DOHH2 (cell line): ENCODE measurements around the gene APOL2.

Experiments
- H3F3A ChIP-seq: fragments of 200-600 bp; sonication (generic), shearing (Covaris generic); 2 replicates; pipeline ENCODE4 v1.6.0; 2016; ENCODE audit warnings: antibody characterized with exemption, mild to moderate bottlenecking; ENCODE audit not compliant: control insufficient read depth, insufficient read depth
- H3K27ac ChIP-seq: fragments of 200-600 bp; sonication (generic); 2 replicates; pipeline ENCODE4 v1.5.1; 2014; ENCODE audit warnings: low read depth, mild to moderate bottlenecking, low read length, moderate library complexity
- H3K27me3 ChIP-seq: fragments of 200-600 bp; sonication (generic); 2 replicates; pipeline ENCODE4 v1.6.1; 2014; ENCODE audit warnings: mild to moderate bottlenecking, low read length, mixed read lengths; ENCODE audit not compliant: control insufficient read depth
- H3K36me3 ChIP-seq: fragments of 200-600 bp; sonication (generic); 2 replicates; pipeline ENCODE4 v1.6.1; 2014; ENCODE audit warnings: mild to moderate bottlenecking, low read length, moderate library complexity, mixed read lengths; ENCODE audit not compliant: control insufficient read depth
- H3K4me1 ChIP-seq: fragments of 200-600 bp; sonication (generic); 2 replicates; pipeline ENCODE4 v1.6.1; 2014; ENCODE audit warnings: mild to moderate bottlenecking, low read length, mixed read lengths; ENCODE audit not compliant: control insufficient read depth
- H3K4me2 ChIP-seq: fragments of 200-600 bp; sonication (generic); 2 replicates; pipeline ENCODE4 v1.6.0; 2014; ENCODE audit warnings: mild to moderate bottlenecking, low read length, moderate library complexity
- H3K4me3 ChIP-seq: fragments of 200-600 bp; sonication (generic); 2 replicates; pipeline ENCODE4 v1.5.1; 2014; ENCODE audit warnings: mild to moderate bottlenecking, low read length, mixed read lengths
- H3K79me2 ChIP-seq: fragments of 200-600 bp; sonication (generic); 2 replicates; pipeline ENCODE4 v1.6.1; 2014; ENCODE audit warnings: mild to moderate bottlenecking, low read length, mixed read lengths; ENCODE audit not compliant: control insufficient read depth
- H3K9me2 ChIP-seq: fragments of 200-600 bp; sonication (generic); replicated peaks from 2 replicates; pipeline ENCODE4 v1.6.1; 2014; ENCODE audit warnings: mild to moderate bottlenecking, low read length, mixed read lengths; ENCODE audit not compliant: control insufficient read depth
- H3K9me3 ChIP-seq: fragments of 200-600 bp; sonication (generic); 2 replicates; pipeline ENCODE4 v1.6.1; 2014; ENCODE audit warnings: antibody characterized with exemption, low read length, mixed read lengths; ENCODE audit not compliant: control insufficient read depth, insufficient read depth
- H4K20me1 ChIP-seq: fragments of 200-600 bp; sonication (generic); 2 replicates; pipeline ENCODE4 v1.6.0; 2014; ENCODE audit warnings: low read depth, mild to moderate bottlenecking, antibody characterized with exemption, low read length, moderate library complexity; ENCODE audit not compliant: control insufficient read depth, insufficient read depth
- EZH2phosphoT487 ChIP-seq: fragments of 200-600 bp; sonication (generic); IDR thresholded peaks from 2 replicates; pipeline ENCODE4 v1.6.1; 2017; ENCODE audit warnings: borderline replicate concordance, mild to moderate bottlenecking, antibody characterized with exemption, low read length, moderate library complexity, mixed read lengths
- TF ChIP-seq, protein P1 (sequence below): fragments of 200-600 bp; sonication (generic); IDR thresholded peaks from one replicate; pipeline ENCODE4 v1.5.1; 2014; ENCODE audit warnings: antibody characterized with exemption, mild to moderate bottlenecking, low read depth, low read length; ENCODE audit not compliant: poor library complexity, severe bottlenecking

Gene APOL2

GRCh38 chr22:36182056-36182455 lies 57.3 kb downstream of the APOL2 start:
- Histone ChIP-seq H3K27me3 (peaks cover 6% of the 10 kb centered on the region), H3K9me2 (no peaks in the 10 kb centered on the region), H3K4me2 (no peak overlapping the region), H3K4me1 (no peaks in the 10 kb centered on the region), H3K4me3 (no peak overlapping the region), H3F3A (no peaks in the 10 kb centered on the region), H3K27ac (no peak overlapping the region), H3K9me3 (no peaks in the 10 kb centered on the region), H3K36me3 (no peaks in the 10 kb centered on the region), H3K79me2 (no peaks in the 10 kb centered on the region), H4K20me1 (no peaks in the 10 kb centered on the region)
- TF ChIP-seq, protein P1, sequence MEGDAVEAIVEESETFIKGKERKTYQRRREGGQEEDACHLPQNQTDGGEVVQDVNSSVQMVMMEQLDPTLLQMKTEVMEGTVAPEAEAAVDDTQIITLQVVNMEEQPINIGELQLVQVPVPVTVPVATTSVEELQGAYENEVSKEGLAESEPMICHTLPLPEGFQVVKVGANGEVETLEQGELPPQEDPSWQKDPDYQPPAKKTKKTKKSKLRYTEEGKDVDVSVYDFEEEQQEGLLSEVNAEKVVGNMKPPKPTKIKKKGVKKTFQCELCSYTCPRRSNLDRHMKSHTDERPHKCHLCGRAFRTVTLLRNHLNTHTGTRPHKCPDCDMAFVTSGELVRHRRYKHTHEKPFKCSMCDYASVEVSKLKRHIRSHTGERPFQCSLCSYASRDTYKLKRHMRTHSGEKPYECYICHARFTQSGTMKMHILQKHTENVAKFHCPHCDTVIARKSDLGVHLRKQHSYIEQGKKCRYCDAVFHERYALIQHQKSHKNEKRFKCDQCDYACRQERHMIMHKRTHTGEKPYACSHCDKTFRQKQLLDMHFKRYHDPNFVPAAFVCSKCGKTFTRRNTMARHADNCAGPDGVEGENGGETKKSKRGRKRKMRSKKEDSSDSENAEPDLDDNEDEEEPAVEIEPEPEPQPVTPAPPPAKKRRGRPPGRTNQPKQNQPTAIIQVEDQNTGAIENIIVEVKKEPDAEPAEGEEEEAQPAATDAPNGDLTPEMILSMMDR = no peak
- no peak for TF ChIP-seq EZH2phosphoT487

- Histone ChIP-seq H3K36me3 (no peaks in the 10 kb centered on the region), H3K27ac (no peak overlapping the region), H3K27me3 (peaks cover 7% of the 10 kb centered on the region), H3K79me2 (no peaks in the 10 kb centered on the region), H3K9me3 (no peaks in the 10 kb centered on the region), H3K4me3 (no peak overlapping the region), H3F3A (no peaks in the 10 kb centered on the region), H4K20me1 (no peaks in the 10 kb centered on the region), H3K9me2 (no peaks in the 10 kb centered on the region), H3K4me2 (no peak overlapping the region), H3K4me1 (no peaks in the 10 kb centered on the region)
- TF ChIP-seq, protein P1 = no peak
- no peak for TF ChIP-seq EZH2phosphoT487
Measured at GRCh38 chr22:36180928-36181327, 58.4 kb downstream of the APOL2 start.

DNA sequence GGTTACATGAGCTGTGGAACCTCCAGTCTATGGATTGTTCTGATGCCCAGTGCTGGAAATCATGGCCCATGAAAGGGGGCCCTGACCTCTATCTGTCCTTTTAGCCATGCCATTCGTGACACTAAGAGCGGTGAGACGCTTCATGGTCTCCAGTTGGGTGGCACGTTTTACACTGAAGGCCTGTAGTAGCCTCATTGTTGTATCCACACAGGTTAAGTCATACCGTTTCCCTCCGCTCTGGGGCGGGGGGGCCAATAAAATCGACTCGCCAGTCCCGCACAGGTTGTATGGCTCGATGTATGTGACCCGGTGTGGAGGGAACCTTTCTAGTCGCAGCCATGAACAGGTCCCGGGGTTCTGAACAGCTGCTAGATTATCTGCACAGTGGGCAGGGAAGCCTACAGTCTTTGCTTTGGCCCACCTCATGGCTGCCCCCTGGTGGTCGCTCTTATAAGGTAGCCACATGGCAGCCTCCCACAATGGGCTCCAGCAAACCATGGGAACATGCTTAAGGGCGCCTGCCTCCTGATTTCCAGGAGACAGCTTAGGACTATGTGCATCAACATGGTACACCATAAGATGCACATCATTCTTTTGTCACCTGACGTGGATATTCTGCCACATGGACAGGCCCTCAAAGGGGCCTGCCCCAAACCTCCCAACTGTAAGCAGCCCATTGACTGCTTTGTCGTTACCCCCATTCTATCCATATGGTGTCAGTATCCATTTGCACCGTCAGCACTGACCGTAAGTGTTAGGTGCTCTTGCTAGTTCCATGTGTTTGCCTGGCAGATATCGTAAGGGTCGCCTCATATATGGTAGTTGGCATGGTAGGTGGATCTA lies 59.1 kb downstream of the APOL2 start:
- H3F3A ChIP-seq = no peaks in the 10 kb centered on the region
- peaks cover 7% of the 10 kb centered on the region for H3K27me3 ChIP-seq
- H3K9me2 ChIP-seq = no peaks in the 10 kb centered on the region
- H3K4me2 ChIP-seq = no peak overlapping the region
- no peak overlapping the region for H3K27ac ChIP-seq
- H4K20me1 ChIP-seq = no peaks in the 10 kb centered on the region
- no peak overlapping the region for H3K4me3 ChIP-seq
- no peaks in the 10 kb centered on the region for H3K36me3 ChIP-seq
- TF ChIP-seq, protein P1 = peak; percentile 92
- TF ChIP-seq EZH2phosphoT487 = no peak
- no peaks in the 10 kb centered on the region for H3K4me1 ChIP-seq
- no peaks in the 10 kb centered on the region for H3K9me3 ChIP-seq
- H3K79me2 ChIP-seq = no peaks in the 10 kb centered on the region
